ENCODE measurements around the gene DNAJC6.

DNA sequence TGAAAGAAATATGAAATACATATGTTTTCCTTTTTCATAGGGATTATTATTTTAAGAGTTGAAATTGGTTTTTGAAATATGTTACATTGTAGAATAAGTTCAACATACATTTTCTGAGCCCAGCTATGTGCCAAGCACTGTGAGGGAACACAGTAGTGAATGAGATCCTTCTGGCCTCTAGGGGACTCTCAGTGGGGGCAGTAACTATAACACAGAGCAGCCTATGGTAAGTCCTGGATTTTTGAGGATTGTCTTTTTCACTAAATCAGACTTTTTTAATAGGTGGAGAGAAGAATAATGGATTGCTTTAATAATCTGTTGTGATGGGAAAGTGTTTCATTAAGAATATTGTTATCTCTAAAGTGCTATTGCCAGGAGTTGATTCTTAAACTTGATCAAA, 2.4 kb downstream of the DNAJC6 start:
- no peak for TF ChIP-seq NPAS2 (CRISPR knock-in tag; IDR thresholded peaks at IDR 0.05; ENCODE audit: borderline replicate concordance)
- no peak for TF ChIP-seq CTCF (IDR thresholded peaks at IDR 0.05)
- no peak for TF ChIP-seq CHD2 (IDR thresholded peaks at IDR 0.05; ENCODE audit: low read length, partially characterized antibody)

All from A549 (cell line).